HG03025 (cell line): ENCODE results near the gene DYNC2H1.
"Not testable (repeated sequence)": the region's sequence is repeated elsewhere in the genome, so short reads cannot be mapped to it uniquely, and the experiment has no call there.

ENCODE experiments used
- ATAC-seq: cut with Tn5 transposase; IDR thresholded peaks from one replicate; pipeline ENCODE4 v1.9.1; 2021; ENCODE audit warnings: mild to moderate bottlenecking, moderate library complexity; ENCODE audit not compliant: unreplicated experiment, low FRiP score

The DYNC2H1 gene

DNA sequence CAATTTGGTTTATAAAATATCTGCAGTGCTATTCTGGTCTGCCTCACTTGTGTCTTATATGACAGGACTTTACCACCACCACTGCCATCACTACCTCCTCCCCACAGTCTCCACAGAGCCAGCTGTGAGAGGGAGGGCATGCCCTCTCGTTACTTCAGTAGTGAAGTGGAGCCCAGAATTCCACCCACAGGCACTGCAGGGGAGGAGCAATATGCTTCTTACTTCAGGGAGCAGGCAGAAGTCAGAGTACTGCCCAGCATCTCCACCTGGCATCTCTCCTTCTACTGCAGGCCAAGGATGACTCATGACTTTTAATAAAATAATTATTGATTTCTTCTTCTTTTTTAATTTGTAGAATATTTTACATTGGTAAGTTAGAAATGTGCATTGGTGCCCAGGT is 255.5 kb downstream of the DYNC2H1 start:
- ATAC-seq: no peak

DNA sequence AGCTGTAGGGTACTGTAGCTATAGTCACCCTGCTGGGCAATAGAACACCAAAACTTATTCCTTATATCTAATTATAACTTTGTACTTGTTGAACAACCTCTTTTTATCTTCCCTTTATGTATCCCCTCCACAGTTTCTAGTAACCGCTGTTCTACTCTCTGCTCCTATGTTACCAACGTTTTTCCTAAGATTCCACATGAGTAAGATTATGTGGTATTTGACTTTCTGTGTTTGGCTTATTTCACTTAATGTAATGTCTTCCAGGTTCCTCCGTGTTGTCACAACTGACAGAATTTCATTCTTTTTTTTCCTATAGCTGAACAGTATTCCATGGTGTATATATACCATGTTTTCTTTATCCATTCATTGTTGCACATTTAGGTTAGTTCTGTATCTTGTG is 258.4 kb downstream of the DYNC2H1 start:
- no peak for ATAC-seq

DNA sequence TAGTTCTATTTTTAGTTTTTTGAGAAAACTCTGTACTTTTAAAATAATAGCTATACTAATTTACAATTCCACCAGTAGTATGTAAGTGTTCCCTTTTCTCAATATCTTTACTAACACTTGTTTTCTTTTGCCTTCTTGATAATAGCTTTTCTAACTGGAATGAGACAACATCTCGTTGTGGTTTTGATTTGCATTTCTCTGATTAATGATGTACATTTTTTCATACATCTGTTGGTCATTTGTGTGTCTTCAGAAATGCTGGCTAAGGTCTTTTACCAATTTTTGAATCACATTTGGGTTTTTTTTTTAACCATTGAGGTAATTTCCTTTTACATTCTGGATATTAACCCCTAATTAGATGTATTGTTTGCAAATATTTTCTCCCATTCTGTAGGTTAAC is 258.9 kb downstream of the DYNC2H1 start:
- ATAC-seq: no peak

DNA sequence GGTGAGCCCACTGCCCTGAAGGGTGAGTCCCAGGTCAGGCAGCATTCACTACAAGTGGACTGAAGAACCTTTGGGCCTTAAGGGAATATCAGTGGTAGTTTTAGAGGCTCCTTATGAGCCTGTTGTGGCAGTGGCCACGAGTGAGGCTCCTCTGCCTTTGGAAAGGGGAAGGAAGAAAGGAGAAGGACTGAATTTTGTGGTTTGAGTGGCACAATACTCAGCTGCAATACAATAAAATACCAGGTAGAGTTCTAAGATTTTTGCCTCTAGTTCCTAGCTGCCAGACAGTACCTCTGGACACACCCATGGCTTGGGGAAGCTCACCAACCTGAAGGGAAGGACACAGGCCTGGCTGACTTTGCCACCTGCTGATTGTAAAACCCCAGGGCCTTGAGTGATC is 260.9 kb downstream of the DYNC2H1 start:
- no peak for ATAC-seq

DNA sequence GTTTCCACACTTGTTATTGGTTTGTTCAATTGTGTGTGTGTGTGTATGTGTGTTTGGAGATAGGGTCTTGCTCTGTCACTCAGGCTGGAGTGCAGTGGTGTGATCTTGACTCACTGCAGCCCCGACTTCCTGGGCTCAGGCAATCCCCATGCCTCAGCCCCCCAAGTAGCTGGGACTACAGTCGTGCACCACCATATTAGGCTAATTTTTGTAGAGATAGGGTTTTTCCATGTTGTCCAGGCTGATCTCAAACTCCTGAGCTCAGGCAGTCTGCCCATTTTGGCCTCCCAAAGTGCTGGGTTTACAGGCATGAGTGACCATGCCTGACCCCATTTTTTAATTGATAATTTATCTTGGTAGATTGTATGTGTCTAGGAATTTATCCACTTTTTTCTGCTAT is 263.7 kb downstream of the DYNC2H1 start:
- ATAC-seq: no peak

DNA sequence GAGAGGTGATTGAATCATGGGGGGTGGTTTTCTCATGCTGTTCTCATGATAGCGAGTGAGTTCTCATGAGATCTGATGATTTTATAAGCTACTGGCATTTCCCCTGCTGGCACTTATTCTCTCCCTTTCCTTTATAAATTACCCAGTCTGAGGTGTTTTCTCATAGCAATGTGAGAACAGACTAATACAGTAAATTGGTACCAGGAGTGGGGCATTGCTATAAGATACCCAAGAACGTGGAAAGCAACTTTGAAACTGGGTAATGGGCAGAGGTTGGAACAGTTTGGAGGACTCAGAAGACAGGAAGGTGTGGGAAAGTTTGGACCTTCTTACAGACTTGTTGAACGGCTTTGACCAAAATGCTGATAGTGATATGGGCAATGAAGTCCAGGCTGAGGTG is 265.0 kb downstream of the DYNC2H1 start:
- not testable (repeated sequence) for ATAC-seq

DNA sequence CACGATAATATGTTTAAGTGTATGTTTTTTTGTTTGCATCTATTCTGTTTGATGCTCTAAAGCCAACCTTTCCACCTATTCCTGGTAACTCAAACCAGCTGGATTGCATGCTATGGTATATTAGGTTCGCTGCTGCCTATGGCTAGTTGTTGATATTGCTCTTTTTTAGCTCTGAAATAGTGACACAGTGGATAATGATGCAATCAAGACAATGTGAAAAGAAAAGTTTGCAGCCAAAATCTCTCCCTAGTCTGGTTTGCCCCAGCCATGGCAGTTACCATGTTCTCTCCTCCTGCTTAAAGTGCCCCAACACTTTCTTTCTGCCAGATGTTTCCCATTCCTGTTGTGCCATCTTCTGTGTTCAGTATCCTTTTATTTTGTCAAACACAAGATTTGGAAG is 269.7 kb downstream of the DYNC2H1 start:
- ATAC-seq: no peak

DNA sequence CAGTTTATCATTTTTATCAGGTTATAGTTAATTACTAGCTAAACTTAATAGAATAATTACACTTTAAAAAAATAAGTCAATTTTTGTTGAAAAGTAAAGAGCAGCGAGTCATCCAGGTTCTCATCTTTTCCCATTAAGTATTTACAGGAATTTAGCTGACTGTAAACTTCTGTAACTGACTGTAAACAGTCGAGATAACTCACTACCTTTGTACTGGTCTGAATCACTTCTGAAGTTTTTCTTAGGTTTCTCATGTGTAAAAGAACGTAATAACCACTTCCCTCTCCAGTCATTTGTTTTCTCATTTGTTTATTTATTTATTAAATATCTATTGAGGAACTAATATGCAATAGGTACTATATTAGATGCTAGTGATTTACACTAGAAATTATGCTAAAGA is 270.8 kb downstream of the DYNC2H1 start:
- ATAC-seq: no peak

DNA sequence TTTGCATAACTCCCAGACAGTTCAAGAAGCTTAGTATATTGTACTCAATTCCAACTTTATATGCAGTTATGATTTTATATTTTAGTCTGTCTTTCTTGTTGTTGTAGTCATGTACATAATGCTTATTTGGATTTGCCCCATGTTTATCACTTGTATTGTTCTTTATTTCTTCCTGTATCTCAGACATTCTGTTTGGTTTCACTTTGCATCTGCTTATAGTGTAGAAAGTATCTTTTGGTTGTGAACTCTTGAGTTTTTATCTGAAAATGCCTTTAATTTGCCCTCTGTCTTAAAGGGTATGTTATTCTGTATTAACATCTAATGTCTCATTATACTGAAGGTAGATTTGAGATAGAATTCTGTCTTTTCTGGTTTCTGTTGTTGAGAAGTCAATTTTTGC is 275.4 kb downstream of the DYNC2H1 start:
- no peak for ATAC-seq

DNA sequence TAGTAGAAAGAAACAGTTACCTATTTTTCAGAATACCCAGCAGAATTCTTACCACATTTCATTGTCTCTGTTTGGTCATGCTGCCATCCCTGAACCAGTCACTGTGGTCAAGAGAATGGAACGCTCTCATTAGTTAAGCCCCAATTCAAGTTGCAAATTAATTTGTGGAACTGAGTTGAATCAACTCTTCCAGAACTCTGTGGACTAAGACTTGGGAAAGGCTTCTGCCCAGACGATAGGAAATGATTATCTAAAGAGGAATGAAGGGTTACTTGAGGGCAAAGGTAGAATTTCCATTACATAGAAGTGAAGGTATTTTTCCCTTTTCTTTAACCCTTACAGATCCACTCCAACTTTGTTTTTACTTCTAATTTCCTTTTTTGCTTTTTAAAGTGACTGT is 286.4 kb downstream of the DYNC2H1 start:
- no peak for ATAC-seq

DNA sequence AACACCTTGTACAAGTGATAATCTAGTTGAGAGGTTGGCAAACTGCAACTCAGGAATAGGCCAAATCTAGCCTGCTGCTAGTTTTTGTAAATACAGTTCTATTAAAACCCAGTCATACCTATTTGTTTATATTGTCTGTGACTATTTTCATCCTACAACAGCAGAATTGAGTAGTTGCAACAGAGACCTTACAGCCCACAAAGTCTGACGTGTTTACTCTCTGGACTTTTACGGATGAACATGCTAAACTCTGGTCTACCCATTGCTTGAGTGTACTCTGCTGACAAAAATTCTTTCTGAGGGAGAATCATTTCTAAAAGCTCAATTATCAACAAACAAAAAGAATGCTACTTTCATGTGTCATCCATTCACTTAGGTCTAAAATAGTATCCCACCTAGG is 287.0 kb downstream of the DYNC2H1 start:
- ATAC-seq: no peak

DNA sequence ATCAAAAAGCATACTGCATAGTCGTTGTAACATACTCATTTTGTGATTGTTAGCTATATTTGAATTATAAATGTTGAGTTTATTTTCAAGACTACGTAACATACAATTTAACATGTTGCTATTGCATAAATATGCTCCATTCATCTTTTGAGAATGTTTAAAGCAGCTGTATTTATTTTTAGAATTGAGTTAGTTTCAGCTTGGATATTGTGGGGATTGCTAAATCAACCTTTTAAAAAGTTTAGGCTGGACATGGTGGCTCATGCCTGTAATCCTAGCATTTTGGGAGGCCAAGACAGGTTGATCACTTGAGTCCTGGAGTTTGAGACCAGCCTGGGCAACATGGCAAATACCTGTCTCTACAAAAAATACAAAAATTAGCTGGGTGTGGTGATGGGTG is 288.1 kb downstream of the DYNC2H1 start:
- no peak for ATAC-seq

DNA sequence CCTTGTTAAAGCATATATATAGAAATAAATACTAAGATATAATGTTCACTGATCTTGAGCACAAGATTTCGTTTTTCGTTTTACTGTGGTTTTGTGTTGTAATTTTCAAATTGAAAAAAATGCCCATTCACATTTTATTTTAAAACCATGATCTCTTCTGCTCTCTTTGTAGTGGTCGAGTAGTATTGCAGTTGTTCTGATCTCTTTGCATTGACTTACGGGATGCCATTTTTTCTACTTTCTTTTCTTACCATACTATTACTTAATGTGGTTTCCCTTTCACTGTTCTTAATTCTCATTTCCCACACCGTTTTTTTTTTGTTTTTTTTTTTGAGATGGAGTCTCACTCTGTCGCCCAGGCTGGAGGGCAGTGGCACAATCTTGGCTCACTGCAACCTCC is 289.6 kb downstream of the DYNC2H1 start:
- ATAC-seq: no peak

DNA sequence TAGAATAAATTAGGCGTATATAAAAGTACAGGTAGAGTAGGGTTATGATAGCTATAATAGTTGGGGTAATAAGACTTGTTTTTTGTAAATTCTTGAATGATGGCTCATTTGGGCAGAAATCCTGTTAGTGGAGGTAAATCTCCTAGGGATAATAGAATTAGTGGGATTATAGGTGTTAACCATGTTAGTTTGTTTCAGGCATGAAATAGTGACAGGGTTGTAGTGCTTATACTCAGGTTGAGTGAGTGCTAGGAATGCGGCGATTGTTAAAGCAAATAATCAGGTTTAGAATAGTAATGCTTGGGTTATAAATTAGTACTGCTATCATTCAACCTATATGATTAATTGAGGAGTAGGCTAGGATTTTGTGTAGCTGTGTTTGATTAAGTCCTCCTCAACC is 297.1 kb downstream of the DYNC2H1 start:
- no peak for ATAC-seq

DNA sequence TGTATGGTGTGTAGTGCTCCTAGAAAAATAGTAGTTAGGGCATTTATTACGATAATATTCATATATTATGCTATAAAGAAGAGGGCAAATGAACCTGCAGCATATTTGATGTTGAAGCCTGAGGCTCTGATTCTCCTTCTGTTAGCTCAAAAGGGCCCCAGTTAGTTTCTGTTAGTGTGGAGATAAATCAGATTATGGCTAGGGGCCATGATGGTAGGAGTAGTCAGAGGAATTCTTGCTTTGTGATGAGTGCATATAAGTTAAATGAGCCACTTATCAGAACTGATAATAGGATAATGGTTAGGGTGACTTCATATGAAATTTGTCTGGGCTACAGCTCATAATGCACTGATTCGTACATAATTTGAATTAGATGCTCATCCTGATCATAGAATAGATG is 298.4 kb downstream of the DYNC2H1 start:
- no peak for ATAC-seq

DNA sequence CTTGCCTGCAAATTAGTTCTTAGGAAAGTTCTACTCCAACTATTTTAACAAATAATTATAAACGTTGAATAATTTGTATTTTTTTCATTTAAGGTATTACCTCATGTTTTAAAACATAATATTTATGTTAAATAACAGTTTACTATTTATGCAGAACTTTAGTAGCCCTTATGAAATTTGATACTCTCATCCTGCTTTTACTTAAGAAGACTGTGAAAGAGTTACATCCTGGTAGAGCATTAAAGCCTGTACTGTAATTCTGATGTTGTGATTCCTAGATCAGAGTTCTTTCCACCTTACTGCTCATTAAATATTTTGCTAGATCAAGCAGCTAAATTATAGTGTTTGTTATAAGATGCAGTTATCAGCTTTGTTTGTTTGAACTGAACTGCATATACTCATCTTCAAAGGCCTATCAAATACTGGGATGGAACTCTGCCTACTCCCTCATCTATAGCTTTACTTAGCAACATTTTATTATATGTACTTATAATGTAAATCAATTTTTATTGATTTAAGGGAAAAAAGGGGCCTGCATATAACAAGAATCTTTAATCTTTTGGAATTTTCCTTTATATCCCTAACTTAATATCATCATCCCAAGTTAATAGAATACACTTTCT is 304.2 kb downstream of the DYNC2H1 start:
- no peak for ATAC-seq

DNA sequence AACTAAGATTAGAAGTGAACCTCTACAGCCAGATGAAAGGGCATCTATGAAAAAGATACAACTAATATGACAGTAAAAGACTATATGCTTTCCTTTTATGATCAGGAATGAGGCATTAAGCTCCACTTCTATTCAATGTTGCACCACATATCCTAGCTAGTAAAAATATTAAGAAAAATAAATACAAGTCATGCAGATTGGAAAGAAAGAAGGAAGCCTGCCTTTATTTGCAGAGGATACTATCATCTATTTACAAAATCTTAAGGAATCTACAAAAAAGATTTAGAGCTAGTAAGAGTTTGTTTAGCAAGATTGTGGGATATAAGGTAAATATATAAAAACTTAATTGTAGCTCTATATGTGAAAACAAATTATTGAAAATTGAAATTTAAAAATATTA is 308.8 kb downstream of the DYNC2H1 start:
- no peak for ATAC-seq

DNA sequence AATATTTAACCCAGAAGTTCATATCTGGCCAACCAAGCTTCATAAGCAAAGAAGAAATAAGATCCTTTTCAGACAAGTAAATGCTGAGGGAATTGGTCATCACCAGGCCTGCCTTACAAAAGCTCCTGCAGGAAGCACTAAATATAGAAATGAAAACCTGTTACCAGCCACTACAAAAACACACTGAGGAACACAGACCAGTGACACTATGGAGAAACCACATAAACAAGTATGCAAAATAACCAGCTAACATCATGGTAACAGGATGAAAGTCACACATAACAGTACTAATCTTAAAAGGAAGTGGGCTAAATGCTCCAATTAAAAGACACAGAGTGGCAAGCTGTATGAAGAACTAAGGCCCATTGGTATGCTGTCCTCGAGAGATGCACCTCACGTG is 311.4 kb downstream of the DYNC2H1 start:
- ATAC-seq: no peak

DNA sequence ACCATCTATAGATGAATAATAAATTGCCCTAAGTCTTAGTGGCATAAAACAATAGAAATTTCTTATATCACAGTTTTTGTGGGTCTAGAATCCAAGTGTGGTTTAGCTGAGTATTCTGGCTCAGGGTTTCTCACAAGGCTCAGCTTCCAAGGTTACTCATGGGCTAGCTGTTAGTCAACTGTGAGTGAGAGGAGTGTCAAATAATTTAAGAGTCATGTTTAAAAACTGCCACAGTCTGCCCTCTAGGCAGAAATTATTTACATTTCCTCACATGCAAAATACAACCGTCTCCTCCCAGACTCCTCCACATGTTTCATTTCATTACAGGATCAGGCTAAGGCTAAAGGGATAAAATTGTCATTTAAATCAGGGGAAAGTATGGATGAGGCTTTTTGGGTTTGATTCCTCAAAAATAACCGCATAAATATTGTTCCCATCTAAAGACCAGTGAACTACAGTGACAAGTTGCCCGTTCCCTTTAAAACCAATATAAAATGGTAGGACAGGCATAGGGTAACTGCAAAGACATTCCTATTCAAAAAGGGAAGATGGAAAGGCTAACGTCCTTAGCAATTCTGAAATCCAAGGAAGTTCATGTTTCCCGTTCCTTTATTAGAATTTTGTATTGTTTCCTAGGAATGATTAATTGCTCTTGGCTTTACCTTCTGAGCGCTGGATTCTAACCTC is 324.3 kb downstream of the DYNC2H1 start:
- no peak for ATAC-seq

DNA sequence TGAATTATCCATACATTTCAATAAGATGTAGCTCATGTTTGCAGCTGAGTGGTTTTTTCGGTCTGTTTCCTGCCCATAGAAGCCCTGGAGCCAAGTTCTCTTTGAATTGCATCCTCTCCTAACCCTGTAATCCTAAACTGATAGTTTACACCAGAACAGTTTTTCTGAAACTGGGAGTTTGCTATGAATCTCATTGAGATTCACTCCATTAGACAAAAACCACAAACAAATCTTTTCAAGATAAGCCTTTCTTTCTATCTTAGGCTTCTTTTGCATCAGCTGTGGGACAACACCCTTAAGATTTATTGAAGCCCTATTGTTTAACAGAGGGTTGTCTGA is 324.8 kb downstream of the DYNC2H1 start:
- no peak for ATAC-seq

DNA sequence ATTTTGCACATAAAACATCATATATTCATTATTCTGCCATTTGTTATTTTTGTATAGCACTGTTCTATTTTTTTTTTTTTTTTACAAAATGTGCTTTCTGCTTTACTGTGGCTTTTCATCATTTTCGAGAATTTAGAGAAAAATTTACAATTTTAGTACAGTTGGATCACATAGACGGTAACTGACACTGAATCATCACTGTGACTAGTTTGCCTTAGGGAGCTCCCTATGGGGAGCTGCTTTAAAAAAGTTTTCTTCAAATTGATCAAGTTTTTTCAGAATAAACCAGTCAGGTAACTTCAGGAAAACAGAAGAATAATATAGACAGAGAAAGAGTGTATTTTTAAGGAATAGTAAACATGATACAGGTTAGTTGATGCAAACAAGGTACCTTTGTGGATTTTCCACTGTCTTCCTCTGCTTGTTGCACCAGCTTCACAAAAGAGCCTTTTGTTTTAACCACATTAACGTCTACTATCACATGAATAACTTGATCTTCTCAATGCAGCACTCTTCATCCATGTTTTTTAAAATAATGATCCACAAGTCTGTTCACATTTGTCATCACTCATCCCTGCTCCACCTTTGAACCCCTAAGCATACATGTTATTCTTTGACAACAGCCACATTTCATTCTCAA is 327.0 kb downstream of the DYNC2H1 start:
- ATAC-seq: no peak

DNA sequence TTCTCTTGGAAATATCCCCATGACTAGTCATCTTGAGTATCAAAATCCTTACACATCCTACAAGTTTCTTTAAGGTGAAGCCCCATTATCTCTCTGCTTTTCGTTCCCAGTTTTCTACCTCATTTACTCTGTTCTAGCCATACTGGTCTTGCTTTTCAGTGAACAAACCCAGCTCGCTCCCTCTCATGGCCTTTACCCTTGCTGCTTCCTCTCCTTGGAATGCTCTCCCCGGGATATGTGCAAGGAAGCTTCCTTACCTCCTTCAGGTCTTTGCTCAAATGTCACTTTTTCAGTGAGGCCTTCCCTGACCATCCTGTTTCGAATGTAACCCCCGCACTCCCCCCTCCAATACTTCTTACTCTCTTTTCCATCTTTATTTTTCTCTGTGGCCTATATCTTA is 331.8 kb downstream of the DYNC2H1 start:
- ATAC-seq: no peak
